NB4 (cell line): Measurements from ENCODE around the gene OR52B6.

Source experiments
- MYC ChIP-seq: IDR thresholded peaks from 2 replicates; pipeline ENCODE4 v1.6.1; 2011; ENCODE audit warnings: low read depth, low read length
- POLR2A ChIP-seq: IDR thresholded peaks from 2 replicates; pipeline ENCODE4 v1.6.1; 2011; ENCODE audit warnings: mild to moderate bottlenecking; ENCODE audit not compliant: insufficient read length; ENCODE audit errors: extremely low read depth
- TF ChIP-seq, protein P1 (sequence below): IDR thresholded peaks from one replicate; pipeline ENCODE4 v1.5.1; 2012; ENCODE audit warnings: low read depth, low read length
- TF ChIP-seq, protein P2 (sequence below): IDR thresholded peaks from 2 replicates; pipeline ENCODE4 v1.6.1; 2011; ENCODE audit warnings: low read depth, low read length

DNA sequence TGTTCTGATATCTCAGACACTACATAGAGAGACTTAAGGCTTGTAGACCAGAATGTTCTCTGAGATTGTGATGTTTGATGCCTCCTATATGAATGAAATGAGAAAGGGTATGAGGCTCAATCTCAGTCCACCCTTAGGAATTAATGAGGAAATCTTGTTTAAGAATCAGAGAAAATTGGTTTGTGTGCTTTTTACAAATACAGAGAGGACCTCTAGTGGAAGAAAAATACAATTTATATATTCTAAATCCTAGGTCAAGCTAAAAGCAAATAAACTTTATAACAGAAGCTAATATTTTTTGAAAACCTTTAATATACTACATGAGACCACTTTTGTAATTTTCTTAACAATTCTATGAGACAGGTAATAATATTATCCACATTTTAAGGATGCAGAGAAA lies 27.3 kb upstream of the OR52B6 start:
- TF ChIP-seq MYC (no peak), POLR2A (no peak)
- TF ChIP-seq, protein P1, sequence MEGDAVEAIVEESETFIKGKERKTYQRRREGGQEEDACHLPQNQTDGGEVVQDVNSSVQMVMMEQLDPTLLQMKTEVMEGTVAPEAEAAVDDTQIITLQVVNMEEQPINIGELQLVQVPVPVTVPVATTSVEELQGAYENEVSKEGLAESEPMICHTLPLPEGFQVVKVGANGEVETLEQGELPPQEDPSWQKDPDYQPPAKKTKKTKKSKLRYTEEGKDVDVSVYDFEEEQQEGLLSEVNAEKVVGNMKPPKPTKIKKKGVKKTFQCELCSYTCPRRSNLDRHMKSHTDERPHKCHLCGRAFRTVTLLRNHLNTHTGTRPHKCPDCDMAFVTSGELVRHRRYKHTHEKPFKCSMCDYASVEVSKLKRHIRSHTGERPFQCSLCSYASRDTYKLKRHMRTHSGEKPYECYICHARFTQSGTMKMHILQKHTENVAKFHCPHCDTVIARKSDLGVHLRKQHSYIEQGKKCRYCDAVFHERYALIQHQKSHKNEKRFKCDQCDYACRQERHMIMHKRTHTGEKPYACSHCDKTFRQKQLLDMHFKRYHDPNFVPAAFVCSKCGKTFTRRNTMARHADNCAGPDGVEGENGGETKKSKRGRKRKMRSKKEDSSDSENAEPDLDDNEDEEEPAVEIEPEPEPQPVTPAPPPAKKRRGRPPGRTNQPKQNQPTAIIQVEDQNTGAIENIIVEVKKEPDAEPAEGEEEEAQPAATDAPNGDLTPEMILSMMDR: no peak
- TF ChIP-seq, protein P2, sequence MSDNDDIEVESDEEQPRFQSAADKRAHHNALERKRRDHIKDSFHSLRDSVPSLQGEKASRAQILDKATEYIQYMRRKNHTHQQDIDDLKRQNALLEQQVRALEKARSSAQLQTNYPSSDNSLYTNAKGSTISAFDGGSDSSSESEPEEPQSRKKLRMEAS: no peak
